Activated CD8-positive, alpha-beta memory T cell treated with anti-CD3 and anti-CD28 coated beads, Interleukin-2, amount 10 ng/mL, durations not matched to agents 7 days and 5 days (primary cell): ENCODE results near the gene CA10. TPM values are rescaled to one million over a fixed set of nuclear protein-coding genes. Genes with fewer than 3 reads are reported as not detected.

Experiments
- ATAC-seq: fragments of 150-1000 bp; cut with Tn5 transposase; one replicate; pipeline ENCODE4 v1.10.0; 2021; ENCODE audit warnings: moderate library complexity
- CTCF ChIA-PET: fragments of 350-600 bp; sonication (Branson Sonifier 250); formaldehyde crosslinking; loops from one replicate; lab custom pipeline; 2021; ENCODE audit warnings: antibody characterized with exemption; lab: Charles Lee
- DNase-seq: peaks from one replicate; pipeline ENCODE4 v3.0.0-alpha.2; 2020
- H3K27ac Mint-ChIP-seq: one replicate; pipeline ENCODE4 v1.8.0; 2021; ENCODE audit warnings: mild to moderate bottlenecking, mixed read lengths
- H3K27me3 Mint-ChIP-seq: one replicate; pipeline ENCODE4 v1.8.0; 2021; ENCODE audit warnings: mixed read lengths
- H3K36me3 Mint-ChIP-seq: one replicate; pipeline ENCODE4 v1.8.0; 2021; ENCODE audit warnings: mild to moderate bottlenecking, mixed read lengths
- H3K4me1 Mint-ChIP-seq: one replicate; pipeline ENCODE4 v1.8.0; 2021; ENCODE audit warnings: mixed read lengths
- H3K4me3 Mint-ChIP-seq: one replicate; pipeline ENCODE4 v1.8.0; 2021; ENCODE audit warnings: mild to moderate bottlenecking, moderate library complexity, mixed read lengths
- H3K9me3 Mint-ChIP-seq: one replicate; pipeline ENCODE4 v1.8.0; 2022; ENCODE audit warnings: low read depth, mixed read lengths
- total RNA-seq, 2 experiments: library from RNA; stranded (reverse); gene quantifications; one replicate each; pipeline ENCODE4 v1.2.3, GENCODE V29; 2021

The CA10 gene
- total RNA-seq, 2 experiments from 2014 or later, result 0.09 to 0.30 TPM

GRCh38 chr17:51819341-51820219, 338.9 kb downstream of the CA10 start:
- Mint-ChIP-seq H3K4me1 (no peaks in the 10 kb centered on the region), H3K36me3 (no peaks in the 10 kb centered on the region), H3K27ac (no peak overlapping the region), H3K9me3 (no peaks in the 10 kb centered on the region), H3K4me3 (no peak overlapping the region), H3K27me3 (no peaks in the 10 kb centered on the region)
- DNase-seq, result no peak
- ATAC-seq, result no peak
- CTCF ChIA-PET, result no interaction called here

DNA sequence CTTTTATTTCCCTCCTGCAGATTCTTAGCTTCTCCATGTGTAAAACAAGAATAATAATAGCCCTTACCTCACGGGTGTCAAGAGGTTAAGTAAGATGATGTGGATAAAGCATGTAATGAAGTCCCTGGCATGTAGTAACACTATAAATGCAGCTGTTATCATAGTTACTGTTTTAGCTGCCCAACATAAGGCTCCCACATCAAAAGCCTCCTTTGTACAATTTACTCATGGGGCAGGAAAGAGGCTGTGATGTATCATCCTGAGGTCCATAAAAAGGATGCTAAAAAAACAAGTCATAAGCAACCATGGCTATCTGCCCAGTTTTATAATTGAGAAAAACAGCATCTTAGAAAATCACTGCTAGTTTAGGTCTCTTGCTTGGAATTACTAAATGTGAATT, 339.7 kb downstream of the CA10 start:
- ATAC-seq, result no peak
- Mint-ChIP-seq H3K27me3 (no peaks in the 10 kb centered on the region), H3K9me3 (no peaks in the 10 kb centered on the region), H3K27ac (no peak overlapping the region), H3K4me1 (no peaks in the 10 kb centered on the region), H3K36me3 (no peaks in the 10 kb centered on the region), H3K4me3 (no peak overlapping the region)
- CTCF ChIA-PET, result no interaction called here
- no peak for DNase-seq

GRCh38 chr17:51817955-51818354, 340.6 kb downstream of the CA10 start:
- ATAC-seq, result no peak
- H3K27ac Mint-ChIP-seq, result no peak overlapping the region
- CTCF ChIA-PET, result no interaction called here
- no peaks in the 10 kb centered on the region for H3K4me1 Mint-ChIP-seq
- no peaks in the 10 kb centered on the region for H3K36me3 Mint-ChIP-seq
- H3K27me3 Mint-ChIP-seq, result no peaks in the 10 kb centered on the region
- H3K9me3 Mint-ChIP-seq, result no peaks in the 10 kb centered on the region
- H3K4me3 Mint-ChIP-seq, result no peak overlapping the region
- DNase-seq, result no peak

GRCh38 chr17:51817117-51817516, 341.4 kb downstream of the CA10 start:
- Mint-ChIP-seq H3K27me3 (no peaks in the 10 kb centered on the region), H3K4me3 (no peak overlapping the region), H3K27ac (no peak overlapping the region), H3K4me1 (no peaks in the 10 kb centered on the region), H3K9me3 (no peaks in the 10 kb centered on the region), H3K36me3 (no peaks in the 10 kb centered on the region)
- CTCF ChIA-PET, result no interaction called here
- ATAC-seq (no peak), DNase-seq (no peak)

DNA sequence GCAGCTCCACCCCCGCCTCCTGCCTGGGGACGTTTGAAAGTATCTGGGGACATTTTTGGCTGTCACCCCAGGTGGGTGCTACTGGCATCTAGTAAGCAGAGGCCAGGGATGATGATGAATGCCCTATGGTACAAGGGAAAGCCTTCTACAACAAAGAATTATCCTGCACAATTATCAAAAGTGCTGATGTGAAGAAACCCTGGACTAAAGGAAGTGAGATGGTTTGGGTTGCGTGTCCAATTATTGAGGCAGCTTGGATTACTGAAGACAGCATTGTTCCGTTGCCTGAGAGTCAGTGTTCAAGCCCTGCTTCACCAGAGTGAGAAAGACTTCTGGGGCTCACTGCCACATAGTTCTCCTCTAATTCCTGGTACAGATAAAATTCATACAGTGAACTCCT, 343.4 kb downstream of the CA10 start:
- ATAC-seq (no peak), DNase-seq (no peak)
- Mint-ChIP-seq H3K27me3 (no peaks in the 10 kb centered on the region), H3K27ac (no peak overlapping the region), H3K36me3 (no peaks in the 10 kb centered on the region), H3K4me3 (no peak overlapping the region), H3K9me3 (no peaks in the 10 kb centered on the region), H3K4me1 (no peaks in the 10 kb centered on the region)
- CTCF ChIA-PET, result no interaction called here

GRCh38 chr17:51814521-51814920, 344.0 kb downstream of the CA10 start:
- no peak overlapping the region for H3K27ac Mint-ChIP-seq
- no peaks in the 10 kb centered on the region for H3K36me3 Mint-ChIP-seq
- no peaks in the 10 kb centered on the region for H3K4me1 Mint-ChIP-seq
- no peak for DNase-seq
- H3K9me3 Mint-ChIP-seq, result no peaks in the 10 kb centered on the region
- no peaks in the 10 kb centered on the region for H3K27me3 Mint-ChIP-seq
- no peak overlapping the region for H3K4me3 Mint-ChIP-seq
- CTCF ChIA-PET, result no interaction called here
- no peak for ATAC-seq

DNA sequence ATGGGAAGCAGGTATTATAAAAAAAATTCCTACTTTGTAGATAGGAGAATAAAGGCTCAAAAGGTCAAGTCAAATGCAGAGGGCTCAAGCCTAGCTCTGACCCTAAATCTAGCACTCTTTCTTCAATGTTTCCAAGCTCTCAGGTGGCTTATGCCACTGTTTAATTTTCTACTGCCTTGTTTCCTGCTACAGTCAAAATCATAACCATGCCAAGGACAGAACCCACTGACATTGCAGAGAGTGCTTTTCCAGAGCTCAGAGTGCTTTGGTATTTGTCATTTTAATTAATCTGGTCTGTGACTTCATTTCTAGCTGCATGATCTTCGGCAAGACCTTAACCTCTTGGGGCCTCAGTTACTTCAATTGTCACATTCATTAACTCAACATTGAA, 344.7 kb downstream of the CA10 start:
- CTCF ChIA-PET, result no interaction called here
- H3K36me3 Mint-ChIP-seq, result no peaks in the 10 kb centered on the region
- H3K4me3 Mint-ChIP-seq, result no peak overlapping the region
- no peak overlapping the region for H3K27ac Mint-ChIP-seq
- DNase-seq, result no peak
- H3K9me3 Mint-ChIP-seq, result no peaks in the 10 kb centered on the region
- H3K27me3 Mint-ChIP-seq, result no peaks in the 10 kb centered on the region
- no peaks in the 10 kb centered on the region for H3K4me1 Mint-ChIP-seq
- ATAC-seq, result no peak

- Mint-ChIP-seq H3K27ac (no peak overlapping the region), H3K4me3 (no peak overlapping the region), H3K36me3 (no peaks in the 10 kb centered on the region), H3K4me1 (no peaks in the 10 kb centered on the region), H3K27me3 (no peaks in the 10 kb centered on the region), H3K9me3 (no peaks in the 10 kb centered on the region)
- DNase-seq (no peak), ATAC-seq (no peak)
- CTCF ChIA-PET, result no interaction called here
Observed at GRCh38 chr17:51813140-51813783, 345.3 kb downstream of the CA10 start.

DNA sequence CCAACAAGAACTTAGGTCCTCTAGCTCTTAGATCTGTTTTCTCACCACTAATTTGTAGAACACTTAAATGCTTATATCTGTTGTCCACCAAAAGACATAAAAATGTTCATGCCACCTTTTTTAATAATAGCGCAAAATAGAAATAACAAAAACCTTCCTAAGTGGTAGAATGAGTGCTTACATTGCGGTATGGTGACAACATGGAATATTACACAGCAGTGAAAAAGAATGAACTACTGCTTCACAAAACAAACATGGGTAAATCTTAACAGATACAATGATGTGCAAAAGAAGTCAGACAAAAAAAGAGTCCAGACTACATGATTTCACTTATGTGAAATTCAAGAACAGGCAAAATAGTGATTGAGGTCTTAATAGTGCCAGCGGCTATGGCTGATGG, 351.1 kb downstream of the CA10 start:
- CTCF ChIA-PET, result no interaction called here
- Mint-ChIP-seq H3K4me3 (no peak overlapping the region), H3K36me3 (no peaks in the 10 kb centered on the region), H3K27me3 (no peaks in the 10 kb centered on the region), H3K9me3 (no peaks in the 10 kb centered on the region), H3K4me1 (no peaks in the 10 kb centered on the region), H3K27ac (no peak overlapping the region)
- no peak for DNase-seq
- no peak for ATAC-seq

GRCh38 chr17:51805765-51806164, 352.7 kb downstream of the CA10 start:
- H3K36me3 Mint-ChIP-seq, result no peaks in the 10 kb centered on the region
- CTCF ChIA-PET, result no interaction called here
- DNase-seq, result no peak
- H3K4me1 Mint-ChIP-seq, result no peaks in the 10 kb centered on the region
- H3K27ac Mint-ChIP-seq, result no peak overlapping the region
- ATAC-seq, result no peak
- no peak overlapping the region for H3K4me3 Mint-ChIP-seq
- H3K27me3 Mint-ChIP-seq, result no peaks in the 10 kb centered on the region
- no peaks in the 10 kb centered on the region for H3K9me3 Mint-ChIP-seq

GRCh38 chr17:51805185-51805584, 353.3 kb downstream of the CA10 start:
- no peaks in the 10 kb centered on the region for H3K4me1 Mint-ChIP-seq
- no peak overlapping the region for H3K4me3 Mint-ChIP-seq
- no peak overlapping the region for H3K27ac Mint-ChIP-seq
- H3K27me3 Mint-ChIP-seq, result no peaks in the 10 kb centered on the region
- DNase-seq (no peak), ATAC-seq (no peak)
- no peaks in the 10 kb centered on the region for H3K9me3 Mint-ChIP-seq
- CTCF ChIA-PET, result no interaction called here
- H3K36me3 Mint-ChIP-seq, result no peaks in the 10 kb centered on the region

DNA sequence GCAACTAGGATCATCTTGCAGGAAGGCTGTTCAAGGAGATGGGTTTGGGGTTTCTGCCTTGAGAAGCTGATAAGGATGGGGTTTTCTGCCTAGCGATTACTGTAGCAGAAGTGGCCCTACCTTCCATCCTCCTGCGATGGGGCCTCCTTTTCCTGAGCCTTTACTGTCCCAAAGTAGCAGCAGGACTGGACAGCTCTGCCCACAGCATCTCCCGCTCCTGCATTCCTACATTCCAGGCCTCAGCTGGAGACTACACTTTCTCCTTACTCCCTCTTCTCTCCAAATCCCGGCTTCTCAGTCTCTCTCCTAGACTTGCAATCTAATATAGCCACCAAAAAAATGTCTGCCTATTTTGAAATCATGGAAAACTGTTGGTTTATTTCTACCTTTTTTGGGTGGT, 355.4 kb downstream of the CA10 start:
- ATAC-seq (no peak), DNase-seq (no peak)
- no peaks in the 10 kb centered on the region for H3K4me1 Mint-ChIP-seq
- no peak overlapping the region for H3K27ac Mint-ChIP-seq
- no peaks in the 10 kb centered on the region for H3K9me3 Mint-ChIP-seq
- H3K4me3 Mint-ChIP-seq, result no peak overlapping the region
- CTCF ChIA-PET, result no interaction called here
- H3K27me3 Mint-ChIP-seq, result no peaks in the 10 kb centered on the region
- H3K36me3 Mint-ChIP-seq, result no peaks in the 10 kb centered on the region

- CTCF ChIA-PET, result no interaction called here
- no peaks in the 10 kb centered on the region for H3K36me3 Mint-ChIP-seq
- H3K4me1 Mint-ChIP-seq, result no peaks in the 10 kb centered on the region
- ATAC-seq, result no peak
- no peak overlapping the region for H3K4me3 Mint-ChIP-seq
- no peak for DNase-seq
- H3K9me3 Mint-ChIP-seq, result no peaks in the 10 kb centered on the region
- H3K27me3 Mint-ChIP-seq, result no peaks in the 10 kb centered on the region
- H3K27ac Mint-ChIP-seq, result no peak overlapping the region
Observed at GRCh38 chr17:51802544-51802943, 356.0 kb downstream of the CA10 start.

DNA sequence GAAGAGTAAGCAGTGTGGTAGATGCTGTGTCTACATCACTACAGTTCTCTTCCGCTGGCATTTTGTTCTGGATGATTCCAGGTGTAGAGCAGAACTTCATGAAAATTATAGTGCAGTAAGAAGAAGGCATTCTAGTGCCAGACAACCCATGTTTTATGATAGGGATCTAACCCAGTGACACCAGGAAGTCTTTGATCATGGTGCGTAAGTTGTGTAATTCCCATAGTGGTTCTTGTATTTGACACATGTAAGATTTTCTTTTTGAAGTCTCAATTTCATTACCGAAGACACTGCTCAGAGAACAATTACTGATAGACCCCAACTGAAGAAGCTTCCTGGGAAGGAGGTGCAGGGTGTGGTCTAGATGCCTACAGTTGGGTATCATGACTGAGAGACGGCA, 356.9 kb downstream of the CA10 start:
- no peaks in the 10 kb centered on the region for H3K36me3 Mint-ChIP-seq
- no peaks in the 10 kb centered on the region for H3K27me3 Mint-ChIP-seq
- H3K4me1 Mint-ChIP-seq, result no peaks in the 10 kb centered on the region
- no peak for ATAC-seq
- no peak overlapping the region for H3K4me3 Mint-ChIP-seq
- no peak overlapping the region for H3K27ac Mint-ChIP-seq
- H3K9me3 Mint-ChIP-seq, result no peaks in the 10 kb centered on the region
- DNase-seq, result no peak
- CTCF ChIA-PET, result no interaction called here
